IMR-90 (cell line): ENCODE results near the gene OR6P1. TPM values are rescaled to one million over a fixed set of nuclear protein-coding genes. Genes with fewer than 3 reads are reported as not detected.

Experiments used
- ATAC-seq: fragments of 200-7000 bp; cut with Tn5 transposase; 2 replicates; pipeline ENCODE4 v1.9.1; 2020; ENCODE audit warnings: low read depth, mild to moderate bottlenecking, moderate library complexity
- BruUV-seq: library from RNA; stranded (reverse); fragments of 400-500 nt; replicated peaks from 2 replicates; lab custom pipeline; 2021; lab: Mats Ljungman, UMichigan
- CTCF ChIA-PET: fragments of 300-600 bp; formaldehyde crosslinking; extraction: SDS; loops from one replicate; lab custom pipeline; 2021; ENCODE audit warnings: antibody characterized with exemption; lab: Yijun Ruan, JAX
- POLR2A ChIA-PET: fragments of 300-600 bp; sonication (Branson Sonifier 250); formaldehyde crosslinking; loops from one replicate; lab custom pipeline; 2022; ENCODE audit warnings: antibody characterized with exemption; ENCODE audit not compliant: unreplicated experiment; lab: Charles Lee
- DNase-seq: peaks from one replicate; pipeline ENCODE4 v3.0.0; 2013
- H2AFZ ChIP-seq: replicated peaks from 2 replicates; pipeline ENCODE3; 2013; ENCODE audit warnings: low read length, mild to moderate bottlenecking; ENCODE audit not compliant: poor library complexity
- H2AK5ac ChIP-seq: 2 replicates; pipeline ENCODE4 v1.6.1; 2013; ENCODE audit warnings: low read depth, low read length, inconsistent platforms
- H2AK9ac ChIP-seq: replicated peaks from 2 replicates; pipeline ENCODE3; 2013; ENCODE audit warnings: mild to moderate bottlenecking, low read depth, low read length, moderate library complexity; ENCODE audit not compliant: poor library complexity
- H2BK120ac ChIP-seq: 2 replicates; pipeline ENCODE4 v1.6.1; 2013; ENCODE audit warnings: low read depth, low read length, inconsistent platforms
- H2BK15ac ChIP-seq: 3 replicates; pipeline ENCODE4 v1.6.1; 2013; ENCODE audit warnings: low read depth, low read length, inconsistent platforms
- H2BK20ac ChIP-seq: 2 replicates; pipeline ENCODE4 v1.6.1; 2013; ENCODE audit warnings: low read depth, mild to moderate bottlenecking, inconsistent platforms, low read length, moderate library complexity
- H2BK5ac ChIP-seq: 2 replicates; pipeline ENCODE4 v1.6.1; 2013; ENCODE audit warnings: mild to moderate bottlenecking, low read depth, low read length, inconsistent platforms; ENCODE audit not compliant: poor library complexity, severe bottlenecking
- H3K14ac ChIP-seq: replicated peaks from 2 replicates; pipeline ENCODE4 v1.6.1; 2013; ENCODE audit warnings: low read depth, low read length, inconsistent platforms
- H3K18ac ChIP-seq: 2 replicates; pipeline ENCODE4 v1.6.1; 2013; ENCODE audit warnings: low read depth, low read length, control low read depth
- H3K23ac ChIP-seq: 2 replicates; pipeline ENCODE4 v1.6.1; 2013; ENCODE audit warnings: low read depth, low read length, inconsistent platforms
- H3K27ac ChIP-seq: 2 replicates; pipeline ENCODE4 v1.5.1; 2013; ENCODE audit warnings: mild to moderate bottlenecking, control low read depth, low read length; ENCODE audit not compliant: insufficient read depth
- H3K27me3 ChIP-seq: 2 replicates; pipeline ENCODE4 v1.6.1; 2013; ENCODE audit warnings: low read length; ENCODE audit not compliant: control insufficient read depth, insufficient read depth
- H3K36me3 ChIP-seq: 2 replicates; pipeline ENCODE4 v1.6.1; 2013; ENCODE audit warnings: low read length, mixed read lengths; ENCODE audit not compliant: control insufficient read depth, insufficient read depth
- H3K4ac ChIP-seq: 2 replicates; pipeline ENCODE4 v1.6.1; 2013; ENCODE audit warnings: low read depth, low read length, inconsistent platforms
- H3K4me1 ChIP-seq: 2 replicates; pipeline ENCODE4 v1.6.1; 2013; ENCODE audit warnings: low read length, mixed read lengths; ENCODE audit not compliant: control insufficient read depth, insufficient read depth
- H3K4me2 ChIP-seq: 2 replicates; pipeline ENCODE4 v1.6.1; 2013; ENCODE audit warnings: low read depth, mild to moderate bottlenecking, control low read depth, low read length, moderate library complexity
- H3K4me3 ChIP-seq: 2 replicates; pipeline ENCODE4 v1.5.1; 2013; ENCODE audit warnings: low read depth, mild to moderate bottlenecking, control low read depth, low read length, moderate library complexity; ENCODE audit not compliant: insufficient read depth
- H3K56ac ChIP-seq: 2 replicates; pipeline ENCODE4 v1.6.1; 2013; ENCODE audit warnings: low read length, inconsistent platforms; ENCODE audit not compliant: insufficient read depth; ENCODE audit errors: extremely low read depth
- H3K79me1 ChIP-seq, 2 experiments: 2 replicates each; pipeline ENCODE4 v1.6.1; 2013; ENCODE audit warnings: low read length in 2 of 2, inconsistent platforms in 1 of 2, low read depth in 1 of 2
- H3K9ac ChIP-seq: 2 replicates; pipeline ENCODE4 v1.6.1; 2013; ENCODE audit warnings: low read depth, low read length, control low read depth
- H3K9me1 ChIP-seq: 2 replicates; pipeline ENCODE4 v1.6.1; 2013; ENCODE audit warnings: low read length, inconsistent platforms; ENCODE audit not compliant: insufficient read depth
- H3K9me3 ChIP-seq: 2 replicates; pipeline ENCODE4 v1.6.1; 2013; ENCODE audit warnings: low read length; ENCODE audit not compliant: control insufficient read depth, insufficient read depth
- H4K20me1 ChIP-seq: 2 replicates; pipeline ENCODE4 v1.6.1; 2013; ENCODE audit warnings: low read length, inconsistent platforms; ENCODE audit not compliant: insufficient read depth
- H4K5ac ChIP-seq: 2 replicates; pipeline ENCODE4 v1.6.1; 2013; ENCODE audit warnings: mild to moderate bottlenecking, low read depth, low read length, control low read depth
- H4K8ac ChIP-seq, 2 experiments: 2 replicates each; pipeline ENCODE4 v1.6.1; 2013; ENCODE audit warnings: low read depth in 2 of 2, low read length in 2 of 2, control low read depth in 1 of 2, inconsistent platforms in 1 of 2
- H4K91ac ChIP-seq: 2 replicates; pipeline ENCODE4 v1.6.1; 2013; ENCODE audit warnings: low read depth, low read length, inconsistent platforms; ENCODE audit not compliant: insufficient read depth
- BHLHE40 ChIP-seq: fragments of 150-350 bp; IDR thresholded peaks from 2 replicates; pipeline ENCODE4 v1.6.1; 2016; ENCODE audit warnings: mild to moderate bottlenecking, low read depth, low read length
- CEBPB ChIP-seq: IDR thresholded peaks from 2 replicates; pipeline ENCODE4 v1.6.1; 2012; ENCODE audit warnings: low read depth, low read length, improper control_type of control experiment
- CHD1 ChIP-seq: IDR thresholded peaks from 2 replicates; pipeline ENCODE4 v1.6.1; 2012; ENCODE audit warnings: low read depth, low read length, improper control_type of control experiment
- FOS ChIP-seq: fragments of 150-350 bp; IDR thresholded peaks from 2 replicates; pipeline ENCODE4 v1.6.1; 2016; ENCODE audit warnings: low read depth, low read length
- MAFK ChIP-seq: IDR thresholded peaks from 2 replicates; pipeline ENCODE4 v1.6.1; 2012; ENCODE audit warnings: low read depth, low read length, improper control_type of control experiment
- MAZ ChIP-seq: IDR thresholded peaks from 2 replicates; pipeline ENCODE4 v1.6.1; 2012; ENCODE audit warnings: low read depth, mild to moderate bottlenecking, low read length, improper control_type of control experiment, moderate library complexity, borderline replicate concordance
- MXI1 ChIP-seq: IDR thresholded peaks from 2 replicates; pipeline ENCODE4 v1.6.1; 2012; ENCODE audit warnings: low read depth, mild to moderate bottlenecking, low read length, moderate library complexity, borderline replicate concordance
- NFE2L2 ChIP-seq: fragments of 150-350 bp; IDR thresholded peaks from 2 replicates; pipeline ENCODE4 v1.6.1; 2016; ENCODE audit warnings: low read depth, mild to moderate bottlenecking, low read length
- POLR2A ChIP-seq: IDR thresholded peaks from 2 replicates; pipeline ENCODE4 v1.6.1; 2012; ENCODE audit warnings: mild to moderate bottlenecking, low read depth, low read length
- RAD21 ChIP-seq: IDR thresholded peaks from 2 replicates; pipeline ENCODE4 v1.6.1; 2012; ENCODE audit warnings: low read length, improper control_type of control experiment
- RCOR1 ChIP-seq: IDR thresholded peaks from 2 replicates; pipeline ENCODE4 v1.6.1; 2012; ENCODE audit warnings: mild to moderate bottlenecking, low read length, improper control_type of control experiment; ENCODE audit not compliant: insufficient replicate concordance
- RFX5 ChIP-seq: IDR thresholded peaks from 2 replicates; pipeline ENCODE4 v1.8.0; 2012; ENCODE audit warnings: low read depth, mild to moderate bottlenecking, low read length, moderate library complexity
- SMC3 ChIP-seq: fragments of 150-350 bp; IDR thresholded peaks from 2 replicates; pipeline ENCODE4 v1.6.1; 2016; ENCODE audit warnings: low read depth, mild to moderate bottlenecking, antibody characterized with exemption, low read length, moderate library complexity
- USF2 ChIP-seq: fragments of 150-350 bp; IDR thresholded peaks from 2 replicates; pipeline ENCODE4 v1.6.1; 2017; ENCODE audit warnings: mild to moderate bottlenecking, antibody characterized with exemption, low read length, low read depth
- WGBS, 2 experiments: methylation state at CpG; one replicate each; pipeline versions ENCODE4 v1.1.5 to v1.1.7; 2013; ENCODE audit warnings: missing lambda C conversion rate in 2 of 2; ENCODE audit not compliant: insufficient read length in 1 of 2; ENCODE audit errors: extremely low coverage in 2 of 2; 5-methylcytosine and 5-hydroxymethylcytosine counted together
- dilution Hi-C: fragments of 300-500 bp; cut with HindIII; formaldehyde crosslinking; loops from one replicate; pipeline ENCODE4 v1.14.3; 2018; ENCODE audit warnings: low sequenced_read_pairs; ENCODE audit not compliant: unreplicated experiment
- in situ Hi-C: fragments of 300-500 bp; cut with MboI; formaldehyde crosslinking; loops from 3 replicates; pipeline ENCODE4 v1.14.3; 2019; ENCODE audit warnings: low sequenced_read_pairs, inconsistent platforms, mixed read lengths
- intact Hi-C: fragments of 100-400 bp; cut with micrococcal nuclease; formaldehyde crosslinking; loops from 2 replicates; pipeline ENCODE4 v1.10.0; 2022
- polyA plus RNA-seq, 3 experiments: library from polyadenylated mRNA; depleted of rRNA; stranded (reverse); fragments of >200 nt; gene quantifications; 2 replicates each; pipeline ENCODE4 v1.2.3, GENCODE V29; 2012; ENCODE audit warnings: low replicate concordance in 1 of 3
- total RNA-seq: library from RNA; depleted of rRNA; stranded (reverse); fragments of >200 nt; gene quantifications from 2 replicates; pipeline ENCODE4 v1.2.3, GENCODE V29; 2012
- TF ChIP-seq, protein P1 (sequence below): conservative IDR thresholded peaks from 2 replicates; pipeline ENCODE4 v1.5.1; 2012; ENCODE audit warnings: mild to moderate bottlenecking, low read depth, low read length, improper control_type of control experiment
- TF ChIP-seq, protein P2 (sequence below): fragments of 150-350 bp; IDR thresholded peaks from 2 replicates; pipeline ENCODE4 v1.6.1; 2016; ENCODE audit warnings: low read depth, mild to moderate bottlenecking, low read length, moderate library complexity, borderline replicate concordance

Gene OR6P1
- total and polyA plus RNA-seq, 2 of the 4 experiments (the other 2 are of a cell fraction), result not detected

DNA sequence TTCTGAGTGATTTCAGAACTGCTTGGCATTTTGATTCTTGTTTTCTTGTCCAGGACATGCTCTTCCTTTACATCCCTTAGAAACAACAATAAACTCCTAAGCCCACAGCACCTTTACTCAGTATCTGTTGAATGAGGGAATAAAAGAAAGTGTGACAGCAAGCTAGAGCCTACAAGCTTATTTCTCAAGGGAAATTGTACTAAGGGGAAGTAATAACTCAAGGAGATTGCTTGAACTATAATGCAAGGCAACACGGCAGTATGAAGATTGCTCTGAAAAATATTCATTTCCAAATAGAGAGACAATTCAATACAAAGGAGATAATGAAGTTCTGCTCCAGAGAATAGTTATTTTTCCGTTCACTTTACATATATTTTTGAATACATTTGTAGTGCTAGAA, 6.5 kb downstream of the OR6P1 start:
- Histone ChIP-seq H3K4me2 (no peak overlapping the region), H3K18ac (no peak overlapping the region), H3K14ac (no peak overlapping the region), H4K5ac (no peak overlapping the region), H3K9me3 (0 out of 2 replicates have a peak, but pooled peaks cover 2% of the 10 kb centered on the region), H2AK9ac (no peak overlapping the region), H4K20me1 (no peaks in the 10 kb centered on the region), H3K9me1 (no peaks in the 10 kb centered on the region), H2BK15ac (no peak overlapping the region), H2BK120ac (no peak overlapping the region), H2AFZ (no peak overlapping the region), H3K27ac (no peak overlapping the region), H3K4me1 (no peaks in the 10 kb centered on the region), H3K56ac (no peak overlapping the region), H3K36me3 (no peaks in the 10 kb centered on the region), H3K79me1 (no peaks in the 10 kb centered on the region), H3K4me3 (no peak overlapping the region), H3K9ac (no peak overlapping the region), H3K23ac (no peak overlapping the region), H2BK5ac (no peak overlapping the region), H3K4ac (no peak overlapping the region), H3K27me3 (no peaks in the 10 kb centered on the region), H2AK5ac (no peak overlapping the region), H4K91ac (no peak overlapping the region), H4K8ac (no peak overlapping the region), H2BK20ac (no peak overlapping the region)
- TF ChIP-seq RFX5 (no peak), FOS (no peak), MXI1 (no peak), CHD1 (no peak), MAZ (no peak), USF2 (no peak), NFE2L2 (no peak), CEBPB (no peak), SMC3 (no peak), MAFK (no peak), POLR2A (no peak), RAD21 (no peak), RCOR1 (no peak), BHLHE40 (no peak)
- TF ChIP-seq, protein P1, sequence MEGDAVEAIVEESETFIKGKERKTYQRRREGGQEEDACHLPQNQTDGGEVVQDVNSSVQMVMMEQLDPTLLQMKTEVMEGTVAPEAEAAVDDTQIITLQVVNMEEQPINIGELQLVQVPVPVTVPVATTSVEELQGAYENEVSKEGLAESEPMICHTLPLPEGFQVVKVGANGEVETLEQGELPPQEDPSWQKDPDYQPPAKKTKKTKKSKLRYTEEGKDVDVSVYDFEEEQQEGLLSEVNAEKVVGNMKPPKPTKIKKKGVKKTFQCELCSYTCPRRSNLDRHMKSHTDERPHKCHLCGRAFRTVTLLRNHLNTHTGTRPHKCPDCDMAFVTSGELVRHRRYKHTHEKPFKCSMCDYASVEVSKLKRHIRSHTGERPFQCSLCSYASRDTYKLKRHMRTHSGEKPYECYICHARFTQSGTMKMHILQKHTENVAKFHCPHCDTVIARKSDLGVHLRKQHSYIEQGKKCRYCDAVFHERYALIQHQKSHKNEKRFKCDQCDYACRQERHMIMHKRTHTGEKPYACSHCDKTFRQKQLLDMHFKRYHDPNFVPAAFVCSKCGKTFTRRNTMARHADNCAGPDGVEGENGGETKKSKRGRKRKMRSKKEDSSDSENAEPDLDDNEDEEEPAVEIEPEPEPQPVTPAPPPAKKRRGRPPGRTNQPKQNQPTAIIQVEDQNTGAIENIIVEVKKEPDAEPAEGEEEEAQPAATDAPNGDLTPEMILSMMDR, result no peak
- TF ChIP-seq, protein P2, sequence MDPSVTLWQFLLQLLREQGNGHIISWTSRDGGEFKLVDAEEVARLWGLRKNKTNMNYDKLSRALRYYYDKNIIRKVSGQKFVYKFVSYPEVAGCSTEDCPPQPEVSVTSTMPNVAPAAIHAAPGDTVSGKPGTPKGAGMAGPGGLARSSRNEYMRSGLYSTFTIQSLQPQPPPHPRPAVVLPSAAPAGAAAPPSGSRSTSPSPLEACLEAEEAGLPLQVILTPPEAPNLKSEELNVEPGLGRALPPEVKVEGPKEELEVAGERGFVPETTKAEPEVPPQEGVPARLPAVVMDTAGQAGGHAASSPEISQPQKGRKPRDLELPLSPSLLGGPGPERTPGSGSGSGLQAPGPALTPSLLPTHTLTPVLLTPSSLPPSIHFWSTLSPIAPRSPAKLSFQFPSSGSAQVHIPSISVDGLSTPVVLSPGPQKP, result no peak
- DNase-seq, result no peak
- no CpG with 5 or more reads among the region's 2 CpGs for WGBS, 2 experiments
- in situ Hi-C loops (no loop called here), intact Hi-C loops (no loop called here), dilution Hi-C loops (no loop called here)
- CTCF ChIA-PET, result no interaction called here
- POLR2A ChIA-PET, result no interaction called here
- BruUV-seq, result no TSS peak
- no peak for ATAC-seq
